Esophagus muscularis mucosa (tissue), 4 donors: ENCODE results near the gene SPINT1. TPM values are rescaled to one million over a fixed set of nuclear protein-coding genes. Genes with fewer than 3 reads are reported as not detected.

Experiments
- DNase-seq: peaks from one replicate; pipeline ENCODE4 v3.0.0-alpha.2; 2017; ENCODE audit errors: extremely low spot score
- H3K27ac ChIP-seq, 4 donors: fragments of 200-600 bp; sonication (generic); replicated peaks in 1 of 4; 1 replicate in 3 of 4; 2 replicates in 1 of 4; pipeline ENCODE4 v1.5.1; 2016 to 2019; ENCODE audit warnings: mild to moderate bottlenecking in 1 of 4
- H3K27me3 ChIP-seq, 4 donors: fragments of 200-600 bp; sonication (generic); one replicate each; pipeline versions ENCODE4 v1.5.1 to v1.6.0; 2016 to 2019
- H3K36me3 ChIP-seq, 4 donors: fragments of 200-600 bp; sonication (generic); one replicate each; pipeline ENCODE4 v1.5.1; 2016 to 2019
- H3K4me1 ChIP-seq, 4 donors: fragments of 200-600 bp; sonication (generic); one replicate each; pipeline ENCODE4 v1.5.1; 2016 to 2019
- H3K4me3 ChIP-seq, 4 donors: fragments of 200-600 bp; sonication (generic); 1 replicate in 2 of 4; 2 replicates in 2 of 4; pipeline ENCODE4 v1.5.1; 2016 to 2019; ENCODE audit warnings: mild to moderate bottlenecking in 4 of 4, moderate library complexity in 1 of 4
- H3K9me3 ChIP-seq, 4 donors: fragments of 200-600 bp; sonication (generic); 1 replicate in 3 of 4; 2 replicates in 1 of 4; pipeline ENCODE4 v1.5.1; 2016 to 2019
- EP300 ChIP-seq: sonication (generic); formaldehyde crosslinking; IDR thresholded peaks from one replicate; pipeline ENCODE4 v1.6.1; 2017; ENCODE audit warnings: antibody characterized with exemption
- POLR2A ChIP-seq: fragments of 450-650 bp; IDR thresholded peaks from one replicate; pipeline ENCODE4 v1.6.1; 2017; ENCODE audit warnings: antibody characterized with exemption, moderate library complexity, mild to moderate bottlenecking, low read depth
- POLR2AphosphoS5 ChIP-seq, 2 donors: sonication (generic); formaldehyde crosslinking; IDR thresholded peaks; one replicate each; pipeline ENCODE4 v1.6.1; 2017; ENCODE audit warnings: antibody characterized with exemption in 2 of 2
- WGBS: methylation state at CpG from one replicate; pipeline ENCODE4 v1.1.5; 2018; 5-methylcytosine and 5-hydroxymethylcytosine counted together
- intact Hi-C: fragments of 100-400 bp; cut with DNase I; formaldehyde crosslinking; loops from one replicate; pipeline ENCODE4 v1.15.1; 2023
- total RNA-seq, 4 donors: library from RNA; depleted of rRNA; stranded (reverse); fragments of >200 nt; gene quantifications; one replicate each; pipeline versions ENCODE4 v1.1.0 to v1.2.1, GENCODE V29; 2016
- TF ChIP-seq, protein P1 (sequence below), 3 experiments: fragments of 200-600 bp in 2 of 3; fragments of 450-650 bp in 1 of 3; sonication (generic) in 2 of 3; IDR thresholded peaks; one replicate each; pipeline ENCODE4 v1.5.1; 2017 to 2019; ENCODE audit warnings: antibody characterized with exemption in 3 of 3, mild to moderate bottlenecking in 2 of 3, moderate library complexity in 1 of 3

SPINT1 gene
- total RNA-seq, 4 donors from 2014 or later, result 0.99 to 2.8 (median 1.8) TPM

GRCh38 chr15:40863660-40864270, 19.9 kb downstream of the SPINT1 start:
- Histone ChIP-seq H3K4me1 (peaks cover 0 to 9% (median 0%) of the 10 kb centered on the region in 4 donors), H3K4me3 (no peak overlapping the region), H3K9me3 (no peaks in the 10 kb centered on the region), H3K36me3 (no peaks in the 10 kb centered on the region), H3K27ac (no peak overlapping the region), H3K27me3 (peaks cover 0 to 34% (median 0%) of the 10 kb centered on the region in 4 donors)
- no peak for TF ChIP-seq POLR2A
- no peak for TF ChIP-seq EP300
- no peak for TF ChIP-seq POLR2AphosphoS5 (IDR thresholded peaks at IDR 0.05)
- DNase-seq, result no peak
- WGBS, result 56% methylated on average over 4 of the region's 4 CpGs
- intact Hi-C loops, result no loop called here

GRCh38 chr15:40867199-40867598, 23.4 kb downstream of the SPINT1 start:
- TF ChIP-seq POLR2A, result no peak
- TF ChIP-seq EP300, result no peak
- TF ChIP-seq POLR2AphosphoS5 (IDR thresholded peaks at IDR 0.05), result no peak
- DNase-seq, result no peak
- peaks cover 0 to 41% (median 0%) of the 10 kb centered on the region in 4 donors for H3K27me3 ChIP-seq
- no peaks in the 10 kb centered on the region for H3K9me3 ChIP-seq
- H3K4me1 ChIP-seq, result peaks cover 0 to 4% (median 0%) of the 10 kb centered on the region in 4 donors
- WGBS, result 96% methylated on average over 4 of the region's 4 CpGs
- no peak overlapping the region for H3K27ac ChIP-seq
- H3K4me3 ChIP-seq, result no peak overlapping the region
- intact Hi-C loops, result no loop called here
- H3K36me3 ChIP-seq, result no peaks in the 10 kb centered on the region

DNA sequence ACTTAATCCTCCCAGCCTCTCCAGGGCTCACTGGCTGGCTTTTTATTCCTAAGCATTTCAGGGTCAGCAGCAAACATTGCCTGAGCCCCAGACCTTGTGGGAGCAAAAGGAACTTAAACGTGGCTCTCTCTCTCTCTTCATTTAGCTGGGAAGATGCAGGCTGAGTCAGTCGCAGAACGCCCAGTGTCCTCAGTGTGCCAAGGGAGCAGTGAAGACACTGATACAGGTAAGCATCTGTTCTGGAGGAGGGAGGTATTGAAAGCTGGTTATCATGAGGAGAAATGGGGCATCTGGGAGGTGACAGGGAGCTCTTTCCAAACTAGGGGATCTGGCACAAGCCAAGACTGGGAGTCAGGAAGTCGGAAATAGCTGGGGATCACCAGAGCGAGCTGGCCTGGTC, 25.8 kb downstream of the SPINT1 start:
- Histone ChIP-seq H3K4me3 (no peak overlapping the region), H3K4me1 (peaks cover 12 to 14% (median 14%) of the 10 kb centered on the region in 4 donors), H3K27ac (no peak overlapping the region), H3K9me3 (no peaks in the 10 kb centered on the region), H3K27me3 (peaks cover 0 to 53% (median 9%) of the 10 kb centered on the region in 4 donors), H3K36me3 (no peaks in the 10 kb centered on the region)
- WGBS, result 82% methylated on average over 5 of the region's 5 CpGs
- TF ChIP-seq POLR2A (no peak), POLR2AphosphoS5 (IDR thresholded peaks at IDR 0.05) (no peak), EP300 (no peak)
- TF ChIP-seq, protein P1, sequence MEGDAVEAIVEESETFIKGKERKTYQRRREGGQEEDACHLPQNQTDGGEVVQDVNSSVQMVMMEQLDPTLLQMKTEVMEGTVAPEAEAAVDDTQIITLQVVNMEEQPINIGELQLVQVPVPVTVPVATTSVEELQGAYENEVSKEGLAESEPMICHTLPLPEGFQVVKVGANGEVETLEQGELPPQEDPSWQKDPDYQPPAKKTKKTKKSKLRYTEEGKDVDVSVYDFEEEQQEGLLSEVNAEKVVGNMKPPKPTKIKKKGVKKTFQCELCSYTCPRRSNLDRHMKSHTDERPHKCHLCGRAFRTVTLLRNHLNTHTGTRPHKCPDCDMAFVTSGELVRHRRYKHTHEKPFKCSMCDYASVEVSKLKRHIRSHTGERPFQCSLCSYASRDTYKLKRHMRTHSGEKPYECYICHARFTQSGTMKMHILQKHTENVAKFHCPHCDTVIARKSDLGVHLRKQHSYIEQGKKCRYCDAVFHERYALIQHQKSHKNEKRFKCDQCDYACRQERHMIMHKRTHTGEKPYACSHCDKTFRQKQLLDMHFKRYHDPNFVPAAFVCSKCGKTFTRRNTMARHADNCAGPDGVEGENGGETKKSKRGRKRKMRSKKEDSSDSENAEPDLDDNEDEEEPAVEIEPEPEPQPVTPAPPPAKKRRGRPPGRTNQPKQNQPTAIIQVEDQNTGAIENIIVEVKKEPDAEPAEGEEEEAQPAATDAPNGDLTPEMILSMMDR (IDR thresholded peaks at IDR 0.05), result no peak
- intact Hi-C loops, result no loop called here
- DNase-seq, result no peak

GRCh38 chr15:40870716-40871115, 26.9 kb downstream of the SPINT1 start:
- no peak for DNase-seq
- no peak for TF ChIP-seq POLR2AphosphoS5 (IDR thresholded peaks at IDR 0.05)
- TF ChIP-seq POLR2A, result no peak
- no peak for TF ChIP-seq EP300
- Histone ChIP-seq H3K4me3 (no peak overlapping the region), H3K27me3 (peaks cover 0 to 52% (median 9%) of the 10 kb centered on the region in 4 donors), H3K36me3 (no peaks in the 10 kb centered on the region), H3K9me3 (no peaks in the 10 kb centered on the region), H3K27ac (no peak overlapping the region), H3K4me1 (peaks cover 12 to 14% (median 14%) of the 10 kb centered on the region in 4 donors)
- 100% methylated on average over 1 of the region's 1 CpG for WGBS
- intact Hi-C loops, result no loop called here

GRCh38 chr15:40871749-40872617, 28.1 kb downstream of the SPINT1 start:
- TF ChIP-seq POLR2A (no peak), POLR2AphosphoS5 (IDR thresholded peaks at IDR 0.05) (no peak), EP300 (no peak)
- TF ChIP-seq, protein P1 (IDR thresholded peaks at IDR 0.05), result no peak
- Histone ChIP-seq H3K4me1 (peaks cover 12 to 14% (median 14%) of the 10 kb centered on the region in 4 donors), H3K27me3 (peaks cover 0 to 43% (median 9%) of the 10 kb centered on the region in 4 donors), H3K27ac (no peak overlapping the region), H3K36me3 (no peaks in the 10 kb centered on the region), H3K9me3 (no peaks in the 10 kb centered on the region), H3K4me3 (no peak overlapping the region)
- no peak for DNase-seq
- intact Hi-C loops, result no loop called here
- WGBS, result 93% methylated on average over 13 of the region's 13 CpGs
